ENCODE data around the gene UXS1.

The UXS1 gene

GRCh38 chr2:106193690-106193976 lies 468 bp downstream of the UXS1 start:
- TF ChIP-seq, protein P1, sequence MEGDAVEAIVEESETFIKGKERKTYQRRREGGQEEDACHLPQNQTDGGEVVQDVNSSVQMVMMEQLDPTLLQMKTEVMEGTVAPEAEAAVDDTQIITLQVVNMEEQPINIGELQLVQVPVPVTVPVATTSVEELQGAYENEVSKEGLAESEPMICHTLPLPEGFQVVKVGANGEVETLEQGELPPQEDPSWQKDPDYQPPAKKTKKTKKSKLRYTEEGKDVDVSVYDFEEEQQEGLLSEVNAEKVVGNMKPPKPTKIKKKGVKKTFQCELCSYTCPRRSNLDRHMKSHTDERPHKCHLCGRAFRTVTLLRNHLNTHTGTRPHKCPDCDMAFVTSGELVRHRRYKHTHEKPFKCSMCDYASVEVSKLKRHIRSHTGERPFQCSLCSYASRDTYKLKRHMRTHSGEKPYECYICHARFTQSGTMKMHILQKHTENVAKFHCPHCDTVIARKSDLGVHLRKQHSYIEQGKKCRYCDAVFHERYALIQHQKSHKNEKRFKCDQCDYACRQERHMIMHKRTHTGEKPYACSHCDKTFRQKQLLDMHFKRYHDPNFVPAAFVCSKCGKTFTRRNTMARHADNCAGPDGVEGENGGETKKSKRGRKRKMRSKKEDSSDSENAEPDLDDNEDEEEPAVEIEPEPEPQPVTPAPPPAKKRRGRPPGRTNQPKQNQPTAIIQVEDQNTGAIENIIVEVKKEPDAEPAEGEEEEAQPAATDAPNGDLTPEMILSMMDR (conservative IDR thresholded peaks at IDR 0.05) = no peak
- no peak for TF ChIP-seq ZFX (IDR thresholded peaks at IDR 0.05)
- H3K27ac ChIP-seq = peak overlapping the region; percentile 77

DNA sequence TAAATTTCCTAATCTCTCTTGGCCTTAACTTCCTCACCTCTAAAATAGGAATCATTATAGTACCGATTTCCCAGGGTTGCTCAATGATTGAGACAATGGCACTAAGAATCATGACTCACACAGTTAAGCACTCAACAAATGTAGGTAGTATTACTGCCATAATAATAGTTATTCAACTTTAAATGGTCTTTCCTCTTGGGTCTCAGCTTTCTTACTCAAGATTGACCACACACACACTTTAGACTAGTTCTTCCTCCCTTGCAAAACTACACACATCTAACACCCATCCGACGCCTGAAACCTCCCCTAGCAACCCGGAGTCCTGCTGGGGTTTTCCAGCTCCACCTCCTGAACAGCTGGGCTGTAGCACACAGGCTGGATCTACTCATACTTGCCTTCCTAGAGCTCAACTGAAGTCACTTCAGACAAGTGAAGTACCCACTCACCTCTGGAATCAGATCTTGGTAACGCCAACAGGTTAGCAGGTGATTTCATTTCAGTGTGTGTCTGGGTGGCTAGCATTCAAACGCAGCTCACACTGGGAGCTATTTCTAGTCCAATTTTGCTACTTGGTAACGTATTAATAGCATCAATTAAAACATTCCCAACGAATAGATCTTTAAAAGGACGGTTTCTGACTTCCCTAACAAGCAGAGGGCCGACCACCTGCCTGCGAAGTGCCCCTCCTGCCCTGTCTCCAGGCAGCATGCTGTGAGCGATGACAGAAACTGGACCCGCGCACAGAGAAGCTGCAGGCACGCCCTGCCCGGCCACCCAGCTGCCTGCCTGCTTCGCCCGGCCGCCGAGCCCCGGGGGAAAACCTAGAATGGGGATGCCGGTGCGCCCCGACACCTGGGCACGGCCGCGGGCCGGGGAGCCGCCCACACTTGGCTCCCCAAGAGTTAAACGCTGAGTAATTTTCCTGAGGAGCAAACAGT lies 1.1 kb downstream of the UXS1 start:
- peak overlapping the region; percentile 77 for H3K27ac ChIP-seq
- no peak for TF ChIP-seq ZFX (IDR thresholded peaks at IDR 0.05)
- TF ChIP-seq, protein P1 (conservative IDR thresholded peaks at IDR 0.05) = no peak

- H3K27ac ChIP-seq = no peak overlapping the region
- TF ChIP-seq, protein P1 (conservative IDR thresholded peaks at IDR 0.05) = no peak
- TF ChIP-seq ZFX (IDR thresholded peaks at IDR 0.05) = no peak
Measured at GRCh38 chr2:106191511-106192016, 2.5 kb downstream of the UXS1 start.

- no peak overlapping the region for H3K27ac ChIP-seq
- TF ChIP-seq, protein P1 (conservative IDR thresholded peaks at IDR 0.05) = no peak
- no peak for TF ChIP-seq ZFX (IDR thresholded peaks at IDR 0.05)
Measured at GRCh38 chr2:106189764-106190468, 4.2 kb downstream of the UXS1 start.

DNA sequence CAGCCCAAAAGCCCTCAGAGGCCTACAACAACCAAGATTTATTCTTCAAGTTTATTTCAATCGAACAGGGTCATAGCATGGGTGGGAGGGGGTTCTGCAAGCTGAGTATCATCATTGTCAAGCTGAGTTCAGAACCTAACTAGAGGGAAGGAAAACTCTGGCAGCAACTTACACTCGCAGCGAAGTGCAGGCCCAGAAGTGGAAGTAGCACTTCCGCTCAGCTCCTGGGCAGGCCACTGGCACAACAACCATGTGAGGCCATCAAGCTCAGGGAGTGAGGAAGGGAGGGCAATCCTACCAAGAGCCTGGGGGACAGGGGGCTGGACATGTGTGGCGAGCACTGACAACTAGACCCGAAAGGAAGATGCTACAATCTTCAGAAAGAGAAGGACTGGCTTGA lies 4.8 kb downstream of the UXS1 start:
- no peak for TF ChIP-seq ZFX (IDR thresholded peaks at IDR 0.05)
- TF ChIP-seq, protein P1 (conservative IDR thresholded peaks at IDR 0.05) = no peak
- H3K27ac ChIP-seq = no peak overlapping the region

DNA sequence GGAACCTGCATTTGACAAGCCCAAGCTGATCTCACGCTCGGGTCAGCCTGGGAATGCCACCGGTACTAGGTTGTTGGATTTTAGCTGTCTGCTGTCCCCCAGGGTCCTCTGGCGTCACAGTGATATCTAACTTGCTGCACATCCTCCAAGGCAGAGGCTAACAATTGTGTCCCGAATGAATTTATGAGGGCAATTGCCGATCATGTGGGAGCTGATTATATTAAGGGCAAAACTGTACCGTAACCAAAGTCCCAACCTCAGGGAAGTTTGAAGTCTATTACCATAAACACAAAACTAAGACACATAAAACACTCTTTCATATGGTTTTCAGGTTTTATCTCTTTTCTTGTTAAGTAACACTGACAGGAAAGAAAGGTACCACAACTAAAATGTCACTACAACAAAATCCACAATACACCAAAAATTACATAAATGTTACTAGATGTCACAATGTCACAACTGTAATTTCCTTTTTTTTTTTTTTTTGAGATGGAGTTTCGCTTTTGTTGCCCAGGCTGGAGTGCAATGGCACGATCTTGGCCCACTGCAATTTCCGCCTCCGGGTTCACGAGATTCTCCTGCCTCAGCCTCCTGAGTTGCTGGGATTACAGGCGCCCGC lies 6.7 kb downstream of the UXS1 start:
- H3K27ac ChIP-seq = no peak overlapping the region
- no peak for TF ChIP-seq ZFX (IDR thresholded peaks at IDR 0.05)
- TF ChIP-seq, protein P1 (conservative IDR thresholded peaks at IDR 0.05) = no peak

Data from C4-2B (cell line).